K562 (cell line): ENCODE measurements around the gene TIMM8A. TPM values are rescaled to one million over a fixed set of nuclear protein-coding genes. Genes with fewer than 3 reads are reported as not detected.

ENCODE experiments used
- BHLHE40 ChIP-seq: IDR thresholded peaks from 2 replicates; pipeline ENCODE4 v1.6.1; 2011; ENCODE audit warnings: low read length, improper control_type of control experiment
- C11orf30 ChIP-seq: fragments of 450-650 bp; IDR thresholded peaks from 2 replicates; pipeline ENCODE4 v1.6.1; 2016; ENCODE audit warnings: low read depth, mild to moderate bottlenecking
- CBX3 ChIP-seq, 2 experiments: IDR thresholded peaks; 1 replicate in 1 of 2; 2 replicates in 1 of 2; pipeline ENCODE4 v1.6.1; 2012; ENCODE audit warnings: inconsistent platforms in 2 of 2, low read length in 2 of 2, borderline replicate concordance in 1 of 2, control low read depth in 1 of 2
- CREB1 ChIP-seq, 2 experiments: sonication (generic) in 1 of 2; formaldehyde crosslinking in 1 of 2; IDR thresholded peaks; 2 replicates each; pipeline versions ENCODE4 v1.6.1 to v1.8.0; 2012 to 2022; ENCODE audit warnings: inconsistent platforms in 1 of 2, mild to moderate bottlenecking in 1 of 2, missing genetic modification reagents in 1 of 2, moderate library complexity in 1 of 2
- HIVEP1 ChIP-seq: fragments of 250-450 bp; sonication (Bioruptor Pico); IDR thresholded peaks from 2 replicates; pipeline ENCODE4 v1.4.0; 2020; ENCODE audit warnings: mild to moderate bottlenecking
- KDM4B ChIP-seq, 2 experiments: fragments of 450-650 bp in 1 of 2; sonication (generic) in 1 of 2; IDR thresholded peaks; 2 replicates each; pipeline ENCODE4 v1.6.1; 2016 to 2017; ENCODE audit warnings: borderline replicate concordance in 2 of 2, antibody characterized with exemption in 1 of 2, low read depth in 1 of 2, mild to moderate bottlenecking in 1 of 2
- L3MBTL2 ChIP-seq: fragments of 450-650 bp; IDR thresholded peaks from 2 replicates; pipeline ENCODE4 v1.6.1; 2016; ENCODE audit warnings: mild to moderate bottlenecking, moderate library complexity
- SIX5 ChIP-seq, 2 experiments: IDR thresholded peaks; 2 replicates each; pipeline ENCODE4 v1.6.1; 2011; ENCODE audit warnings: low read length in 2 of 2, borderline replicate concordance in 1 of 2, low read depth in 1 of 2, mild to moderate bottlenecking in 1 of 2, moderate library complexity in 1 of 2; ENCODE audit not compliant: insufficient read depth in 1 of 2
- TCFL5 ChIP-seq: fragments of 250-450 bp; sonication (Bioruptor Pico); conservative IDR thresholded peaks from 2 replicates; pipeline ENCODE4 v1.6.1; 2021; ENCODE audit warnings: mild to moderate bottlenecking, moderate library complexity, matching md5 sums
- U2AF1 ChIP-seq: fragments of 200-400 bp; formaldehyde crosslinking; optimal IDR thresholded peaks from 2 replicates; pipeline ENCODE3; 2017; ENCODE audit warnings: mild to moderate bottlenecking, low read depth, low read length, moderate library complexity
- ZNF316 ChIP-seq: fragments of 450-650 bp; IDR thresholded peaks from 2 replicates; pipeline ENCODE4 v1.6.1; 2016
- ZNF445 ChIP-seq: fragments of 250-450 bp; sonication (Bioruptor Pico); IDR thresholded peaks from 2 replicates; pipeline ENCODE4 v1.4.0; 2020; ENCODE audit warnings: low read depth, mild to moderate bottlenecking, moderate library complexity
- polyA plus RNA-seq, 8 experiments: library from polyadenylated mRNA; depleted of rRNA in 4 of 8; stranded (reverse) in 5 of 8; unstranded in 3 of 8; fragments of >200 nt; fragmentation: Nextera tagmentation in 2 of 8; fragmentation: Illumina TruSeq in 1 of 8; extraction: Ambion mirVana in 2 of 8; extraction: Trizol in 1 of 8; gene quantifications; 2 replicates each; pipeline versions ENCODE4 v1.2.1 to v1.2.3, GENCODE V29; 2011 to 2014; ENCODE audit warnings: inconsistent platforms in 1 of 8, missing spikeins in 1 of 8
- total RNA-seq, 7 experiments: library from RNA; depleted of rRNA in 6 of 7; stranded (reverse); fragments of >200 nt in 6 of 7; fragmentation: Illumina TruSeq in 2 of 7; extraction: Trizol in 2 of 7; gene quantifications; 2 replicates each; pipeline versions ENCODE4 v1.2.1 to v1.2.3, GENCODE V29; 2011 to 2021; ENCODE audit warnings: low replicate concordance in 1 of 7
- TF ChIP-seq, protein P1 (sequence below): fragments of 450-650 bp; IDR thresholded peaks from 2 replicates; pipeline ENCODE4 v1.6.1; 2018; ENCODE audit not compliant: partially characterized antibody
- TF ChIP-seq, protein P2 (sequence below): IDR thresholded peaks from 3 replicates; pipeline ENCODE4 v1.6.1; 2011; ENCODE audit warnings: borderline replicate concordance, mild to moderate bottlenecking, moderate library complexity; ENCODE audit not compliant: insufficient read length; ENCODE audit errors: extremely low read depth
- TF ChIP-seq, protein P3 (sequence below): fragments of 250-450 bp; sonication (Bioruptor Pico); IDR thresholded peaks from 2 replicates; pipeline ENCODE4 v1.5.0; 2020; ENCODE audit warnings: mild to moderate bottlenecking, borderline replicate concordance
- TF ChIP-seq, protein P4 (sequence below), 2 experiments: fragments of 250-450 bp in 1 of 2; fragments of 450-650 bp in 1 of 2; sonication (Bioruptor Pico) in 1 of 2; IDR thresholded peaks; 2 replicates each; pipeline versions ENCODE4 v1.6.1 to v1.8.0; 2016 to 2021; ENCODE audit warnings: mild to moderate bottlenecking in 2 of 2, moderate library complexity in 2 of 2, missing compliant biosample characterization in 1 of 2, missing genetic modification characterization in 1 of 2

TIMM8A gene
- total and polyA plus RNA-seq, 9 of the 15 experiments (the other 6 are each of a cell fraction or from before 2014, with no cell fraction given): 10.9 to 132 (median 41.1) TPM

DNA sequence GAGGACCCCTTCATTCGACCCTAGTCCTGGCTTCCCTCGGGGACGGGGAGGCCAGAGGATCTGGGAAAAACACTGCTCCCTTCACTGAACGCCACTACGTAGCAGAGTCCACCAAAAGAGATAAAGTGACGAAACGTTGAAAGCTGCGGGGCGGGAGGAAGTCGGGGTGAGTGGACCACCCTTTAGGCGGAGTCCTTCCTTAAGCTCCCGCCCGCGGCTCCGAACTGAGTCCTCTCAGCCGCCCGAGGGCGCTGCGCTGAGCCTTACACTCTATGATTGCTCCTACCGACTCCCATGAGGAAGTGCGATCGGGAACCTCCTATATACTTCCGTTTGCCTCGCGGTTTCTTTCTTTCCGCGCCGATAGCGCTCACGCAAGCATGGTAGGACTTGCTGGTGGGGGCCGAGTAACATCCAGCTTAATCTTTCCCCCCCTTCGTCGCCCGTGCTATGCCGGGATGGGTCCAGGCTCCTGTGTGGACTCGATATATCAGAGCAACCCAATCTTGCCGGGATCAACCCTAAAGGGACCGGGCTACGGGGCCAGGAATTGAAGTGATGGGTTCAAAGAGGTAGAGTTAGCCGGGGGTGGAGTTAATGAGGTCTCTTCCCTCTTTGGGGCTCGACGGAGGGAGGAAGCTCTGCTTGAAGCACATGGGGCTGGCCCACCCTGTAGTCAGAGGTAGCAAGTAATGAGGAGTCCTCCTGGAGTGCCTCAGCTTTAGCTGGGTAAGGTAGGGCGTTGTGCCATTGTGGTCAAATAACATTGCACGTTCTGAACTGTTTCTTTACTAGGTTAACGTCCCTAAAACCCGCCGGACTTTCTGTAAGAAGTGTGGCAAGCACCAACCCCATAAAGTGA is 42.4 kb upstream of the TIMM8A start, which contains the start of gene RPL36A (continued):
- TF ChIP-seq, protein P1, sequence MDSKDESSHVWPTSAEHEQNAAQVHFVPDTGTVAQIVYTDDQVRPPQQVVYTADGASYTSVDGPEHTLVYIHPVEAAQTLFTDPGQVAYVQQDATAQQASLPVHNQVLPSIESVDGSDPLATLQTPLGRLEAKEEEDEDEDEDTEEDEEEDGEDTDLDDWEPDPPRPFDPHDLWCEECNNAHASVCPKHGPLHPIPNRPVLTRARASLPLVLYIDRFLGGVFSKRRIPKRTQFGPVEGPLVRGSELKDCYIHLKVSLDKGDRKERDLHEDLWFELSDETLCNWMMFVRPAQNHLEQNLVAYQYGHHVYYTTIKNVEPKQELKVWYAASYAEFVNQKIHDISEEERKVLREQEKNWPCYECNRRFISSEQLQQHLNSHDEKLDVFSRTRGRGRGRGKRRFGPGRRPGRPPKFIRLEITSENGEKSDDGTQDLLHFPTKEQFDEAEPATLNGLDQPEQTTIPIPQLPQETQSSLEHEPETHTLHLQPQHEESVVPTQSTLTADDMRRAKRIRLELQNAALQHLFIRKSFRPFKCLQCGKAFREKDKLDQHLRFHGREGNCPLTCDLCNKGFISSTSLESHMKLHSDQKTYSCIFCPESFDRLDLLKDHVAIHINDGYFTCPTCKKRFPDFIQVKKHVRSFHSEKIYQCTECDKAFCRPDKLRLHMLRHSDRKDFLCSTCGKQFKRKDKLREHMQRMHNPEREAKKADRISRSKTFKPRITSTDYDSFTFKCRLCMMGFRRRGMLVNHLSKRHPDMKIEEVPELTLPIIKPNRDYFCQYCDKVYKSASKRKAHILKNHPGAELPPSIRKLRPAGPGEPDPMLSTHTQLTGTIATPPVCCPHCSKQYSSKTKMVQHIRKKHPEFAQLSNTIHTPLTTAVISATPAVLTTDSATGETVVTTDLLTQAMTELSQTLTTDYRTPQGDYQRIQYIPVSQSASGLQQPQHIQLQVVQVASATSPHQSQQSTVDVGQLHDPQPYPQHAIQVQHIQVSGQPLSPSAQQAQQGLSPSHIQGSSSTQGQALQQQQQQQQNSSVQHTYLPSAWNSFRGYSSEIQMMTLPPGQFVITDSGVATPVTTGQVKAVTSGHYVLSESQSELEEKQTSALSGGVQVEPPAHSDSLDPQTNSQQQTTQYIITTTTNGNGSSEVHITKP: peak; percentile 10
- TF ChIP-seq, protein P2, sequence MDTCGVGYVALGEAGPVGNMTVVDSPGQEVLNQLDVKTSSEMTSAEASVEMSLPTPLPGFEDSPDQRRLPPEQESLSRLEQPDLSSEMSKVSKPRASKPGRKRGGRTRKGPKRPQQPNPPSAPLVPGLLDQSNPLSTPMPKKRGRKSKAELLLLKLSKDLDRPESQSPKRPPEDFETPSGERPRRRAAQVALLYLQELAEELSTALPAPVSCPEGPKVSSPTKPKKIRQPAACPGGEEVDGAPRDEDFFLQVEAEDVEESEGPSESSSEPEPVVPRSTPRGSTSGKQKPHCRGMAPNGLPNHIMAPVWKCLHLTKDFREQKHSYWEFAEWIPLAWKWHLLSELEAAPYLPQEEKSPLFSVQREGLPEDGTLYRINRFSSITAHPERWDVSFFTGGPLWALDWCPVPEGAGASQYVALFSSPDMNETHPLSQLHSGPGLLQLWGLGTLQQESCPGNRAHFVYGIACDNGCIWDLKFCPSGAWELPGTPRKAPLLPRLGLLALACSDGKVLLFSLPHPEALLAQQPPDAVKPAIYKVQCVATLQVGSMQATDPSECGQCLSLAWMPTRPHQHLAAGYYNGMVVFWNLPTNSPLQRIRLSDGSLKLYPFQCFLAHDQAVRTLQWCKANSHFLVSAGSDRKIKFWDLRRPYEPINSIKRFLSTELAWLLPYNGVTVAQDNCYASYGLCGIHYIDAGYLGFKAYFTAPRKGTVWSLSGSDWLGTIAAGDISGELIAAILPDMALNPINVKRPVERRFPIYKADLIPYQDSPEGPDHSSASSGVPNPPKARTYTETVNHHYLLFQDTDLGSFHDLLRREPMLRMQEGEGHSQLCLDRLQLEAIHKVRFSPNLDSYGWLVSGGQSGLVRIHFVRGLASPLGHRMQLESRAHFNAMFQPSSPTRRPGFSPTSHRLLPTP: no peak
- no peak for TF ChIP-seq TCFL5 (CRISPR knock-in tag)
- TF ChIP-seq, protein P3, sequence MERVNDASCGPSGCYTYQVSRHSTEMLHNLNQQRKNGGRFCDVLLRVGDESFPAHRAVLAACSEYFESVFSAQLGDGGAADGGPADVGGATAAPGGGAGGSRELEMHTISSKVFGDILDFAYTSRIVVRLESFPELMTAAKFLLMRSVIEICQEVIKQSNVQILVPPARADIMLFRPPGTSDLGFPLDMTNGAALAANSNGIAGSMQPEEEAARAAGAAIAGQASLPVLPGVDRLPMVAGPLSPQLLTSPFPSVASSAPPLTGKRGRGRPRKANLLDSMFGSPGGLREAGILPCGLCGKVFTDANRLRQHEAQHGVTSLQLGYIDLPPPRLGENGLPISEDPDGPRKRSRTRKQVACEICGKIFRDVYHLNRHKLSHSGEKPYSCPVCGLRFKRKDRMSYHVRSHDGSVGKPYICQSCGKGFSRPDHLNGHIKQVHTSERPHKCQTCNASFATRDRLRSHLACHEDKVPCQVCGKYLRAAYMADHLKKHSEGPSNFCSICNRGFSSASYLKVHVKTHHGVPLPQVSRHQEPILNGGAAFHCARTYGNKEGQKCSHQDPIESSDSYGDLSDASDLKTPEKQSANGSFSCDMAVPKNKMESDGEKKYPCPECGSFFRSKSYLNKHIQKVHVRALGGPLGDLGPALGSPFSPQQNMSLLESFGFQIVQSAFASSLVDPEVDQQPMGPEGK (CRISPR knock-in tag): no peak
- peak in 1 of 2 experiments; percentile 75; a peak in 2 of 3 replicates for TF ChIP-seq CBX3 (IDR thresholded peaks at IDR 0.05; ENCODE audit: borderline replicate concordance in 1 of 2, low read length in 2 of 2)
- TF ChIP-seq HIVEP1 (CRISPR knock-in tag): no peak
- TF ChIP-seq ZNF316: no peak
- TF ChIP-seq SIX5 (IDR thresholded peaks at IDR 0.05; ENCODE audit: borderline replicate concordance in 1 of 2, insufficient read depth in 1 of 2, low read depth in 1 of 2, low read length in 2 of 2): no peak; a peak in 1 of 4 replicates
- no peak for TF ChIP-seq U2AF1
- no peak for TF ChIP-seq BHLHE40
- no peak for TF ChIP-seq CREB1 (IDR thresholded peaks at IDR 0.05)
- TF ChIP-seq CREB1 (CRISPR knock-in tag; IDR thresholded peaks at IDR 0.05): peak; percentile 55; the same call in 1 of the 2 replicates
- peak; percentile 63; the same call in 1 of the 2 replicates for TF ChIP-seq L3MBTL2
- TF ChIP-seq, protein P4, sequence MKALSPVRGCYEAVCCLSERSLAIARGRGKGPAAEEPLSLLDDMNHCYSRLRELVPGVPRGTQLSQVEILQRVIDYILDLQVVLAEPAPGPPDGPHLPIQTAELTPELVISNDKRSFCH (CRISPR knock-in tag; IDR thresholded peaks at IDR 0.05): no peak
- TF ChIP-seq, protein P4 (tag; IDR thresholded peaks at IDR 0.05): 0 out of 2 replicates have a peak, but pooled peaks have one; percentile 42
- peak; percentile 26; the same call in 1 of the 2 replicates for TF ChIP-seq C11orf30
- no peak for TF ChIP-seq ZNF445 (CRISPR knock-in tag)
- peak in 1 of 2 experiments; percentile 40; a peak in 1 of 4 replicates for TF ChIP-seq KDM4B (IDR thresholded peaks at IDR 0.05; ENCODE audit: borderline replicate concordance in 2 of 2, low read depth in 1 of 2)
